Ishikawa (cell line): ENCODE results near the gene EML1.

ENCODE experiments used
- CEBPB ChIP-seq: IDR thresholded peaks from 2 replicates; pipeline ENCODE4 v1.6.1; 2012
- CREB1 ChIP-seq: IDR thresholded peaks from 2 replicates; pipeline ENCODE4 v1.6.1; 2012; ENCODE audit warnings: low read depth
- EGR1 ChIP-seq: IDR thresholded peaks from 2 replicates; pipeline ENCODE4 v1.6.1; 2012
- EP300 ChIP-seq: IDR thresholded peaks from 2 replicates; pipeline ENCODE4 v1.6.1; 2012; ENCODE audit warnings: borderline replicate concordance
- FOXM1 ChIP-seq: IDR thresholded peaks from 2 replicates; pipeline ENCODE4 v1.6.1; 2012; ENCODE audit warnings: low read depth, borderline replicate concordance
- MAX ChIP-seq: IDR thresholded peaks from 2 replicates; pipeline ENCODE4 v1.6.1; 2012
- NFIC ChIP-seq: IDR thresholded peaks from 2 replicates; pipeline ENCODE4 v1.6.1; 2012
- RAD21 ChIP-seq: IDR thresholded peaks from 2 replicates; pipeline ENCODE4 v1.6.1; 2012; ENCODE audit warnings: low read depth
- REST ChIP-seq: IDR thresholded peaks from 2 replicates; pipeline ENCODE4 v1.6.1; 2012; ENCODE audit warnings: low read depth, mild to moderate bottlenecking
- TAF1 ChIP-seq: IDR thresholded peaks from 2 replicates; pipeline ENCODE4 v1.6.1; 2012; ENCODE audit warnings: low read depth, mild to moderate bottlenecking
- TCF12 ChIP-seq: IDR thresholded peaks from 2 replicates; pipeline ENCODE4 v1.6.1; 2012; ENCODE audit warnings: low read depth
- TEAD4 ChIP-seq: IDR thresholded peaks from 2 replicates; pipeline ENCODE4 v1.6.1; 2012
- YY1 ChIP-seq: IDR thresholded peaks from 2 replicates; pipeline ENCODE4 v1.6.1; 2012; ENCODE audit warnings: low read depth
- ZBTB7A ChIP-seq: IDR thresholded peaks from 2 replicates; pipeline ENCODE4 v1.6.1; 2012; ENCODE audit warnings: low read depth
- TF ChIP-seq, protein P1 (sequence below): IDR thresholded peaks from 2 replicates; pipeline ENCODE4 v1.6.1; 2012

Gene EML1

GRCh38 chr14:99831303-99831702, 38.1 kb downstream of the EML1 start:
- TF ChIP-seq MAX = no peak
- TF ChIP-seq TCF12 = no peak

DNA sequence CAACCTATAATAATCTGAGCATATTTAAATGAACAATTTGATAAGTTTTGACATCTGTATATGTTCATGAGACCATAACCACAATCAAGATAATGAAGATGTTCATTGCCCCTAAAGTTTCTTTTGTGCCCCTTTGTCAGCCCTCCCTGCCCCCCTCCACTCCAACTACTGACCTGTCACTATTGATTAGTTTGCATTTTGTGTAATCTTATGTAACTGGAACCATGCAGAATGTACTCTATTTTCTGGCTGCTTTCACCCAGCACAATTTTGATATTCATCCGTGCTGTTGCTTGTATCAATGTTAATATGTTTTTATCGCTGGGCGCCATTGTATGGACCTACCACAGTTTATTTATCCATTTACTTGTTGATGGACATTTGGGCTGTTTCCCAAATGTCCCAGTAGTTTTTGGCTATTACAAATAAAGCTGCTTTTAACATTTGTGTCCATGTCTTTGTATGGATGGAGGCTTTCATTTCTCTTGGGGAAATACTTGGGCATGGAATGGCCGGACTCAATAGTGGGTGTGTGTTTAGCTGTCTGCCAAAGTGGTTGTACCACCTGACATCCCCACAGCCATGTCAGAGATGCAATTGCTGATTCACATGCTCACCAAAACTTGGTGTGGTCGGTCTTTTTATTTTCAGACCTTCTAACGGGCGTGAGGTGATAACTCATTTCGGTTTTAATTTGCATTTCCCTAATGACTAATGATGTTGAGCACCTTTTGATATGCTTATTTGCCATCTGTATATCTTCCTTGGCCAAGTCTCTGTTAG, 38.9 kb downstream of the EML1 start:
- no peak for TF ChIP-seq YY1
- TF ChIP-seq TAF1 = no peak
- TF ChIP-seq MAX = no peak
- TF ChIP-seq CREB1 = no peak
- TF ChIP-seq NFIC = no peak
- no peak for TF ChIP-seq REST
- TF ChIP-seq EGR1 = no peak
- no peak for TF ChIP-seq TEAD4
- no peak for TF ChIP-seq EP300
- TF ChIP-seq ZBTB7A = no peak
- no peak for TF ChIP-seq FOXM1
- TF ChIP-seq RAD21 = no peak
- no peak for TF ChIP-seq TCF12
- TF ChIP-seq, protein P1, sequence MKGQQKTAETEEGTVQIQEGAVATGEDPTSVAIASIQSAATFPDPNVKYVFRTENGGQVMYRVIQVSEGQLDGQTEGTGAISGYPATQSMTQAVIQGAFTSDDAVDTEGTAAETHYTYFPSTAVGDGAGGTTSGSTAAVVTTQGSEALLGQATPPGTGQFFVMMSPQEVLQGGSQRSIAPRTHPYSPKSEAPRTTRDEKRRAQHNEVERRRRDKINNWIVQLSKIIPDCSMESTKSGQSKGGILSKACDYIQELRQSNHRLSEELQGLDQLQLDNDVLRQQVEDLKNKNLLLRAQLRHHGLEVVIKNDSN = no peak
- no peak for TF ChIP-seq CEBPB

- TF ChIP-seq TEAD4 = no peak
- TF ChIP-seq CEBPB = no peak
- no peak for TF ChIP-seq RAD21
- TF ChIP-seq, protein P1 = no peak
- no peak for TF ChIP-seq YY1
- TF ChIP-seq FOXM1 = no peak
- TF ChIP-seq ZBTB7A = no peak
- TF ChIP-seq CREB1 = no peak
- TF ChIP-seq EP300 = no peak
Measured at GRCh38 chr14:99837822-99838221, 44.6 kb downstream of the EML1 start.

DNA sequence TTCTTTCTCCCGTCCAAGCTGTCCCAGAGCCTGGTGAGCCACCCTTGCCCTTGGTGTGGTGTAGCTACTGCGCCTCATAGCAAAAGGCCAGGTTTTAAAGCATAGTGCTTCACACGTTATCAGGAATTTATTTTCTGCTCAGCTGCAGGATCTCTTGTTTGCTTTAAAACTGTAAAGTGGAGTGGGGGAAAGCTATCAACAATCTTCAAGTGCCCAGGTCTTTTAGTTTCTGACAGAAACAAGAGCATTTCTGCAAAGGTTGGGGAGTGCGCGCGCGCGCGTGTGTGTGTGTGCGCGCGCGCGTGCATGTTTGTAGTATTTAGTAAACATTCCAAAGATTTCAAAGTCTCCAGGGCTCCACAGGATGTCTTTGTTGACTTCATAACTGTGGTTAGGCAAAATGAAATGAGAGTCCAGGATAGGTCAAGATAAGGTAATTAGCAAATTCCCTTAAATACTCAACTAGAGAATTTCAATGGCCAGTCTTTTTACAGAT, 45.5 kb downstream of the EML1 start:
- TF ChIP-seq REST (no peak), TEAD4 (peak; percentile 85), TAF1 (no peak), EGR1 (no peak), YY1 (no peak)

- TF ChIP-seq CREB1 (no peak), TEAD4 (no peak), RAD21 (no peak), CEBPB (no peak), NFIC (no peak), REST (no peak), EP300 (no peak), MAX (no peak), EGR1 (no peak), FOXM1 (no peak), YY1 (no peak), ZBTB7A (no peak), TCF12 (no peak), TAF1 (no peak)
- TF ChIP-seq, protein P1 = no peak
Measured at GRCh38 chr14:99839696-99840095, 46.5 kb downstream of the EML1 start.
